ENCODE results near the gene RNPEP.
"Not testable (repeated sequence)": the region's sequence is repeated elsewhere in the genome, so short reads cannot be mapped to it uniquely, and the experiment has no call there.

The RNPEP gene

DNA sequence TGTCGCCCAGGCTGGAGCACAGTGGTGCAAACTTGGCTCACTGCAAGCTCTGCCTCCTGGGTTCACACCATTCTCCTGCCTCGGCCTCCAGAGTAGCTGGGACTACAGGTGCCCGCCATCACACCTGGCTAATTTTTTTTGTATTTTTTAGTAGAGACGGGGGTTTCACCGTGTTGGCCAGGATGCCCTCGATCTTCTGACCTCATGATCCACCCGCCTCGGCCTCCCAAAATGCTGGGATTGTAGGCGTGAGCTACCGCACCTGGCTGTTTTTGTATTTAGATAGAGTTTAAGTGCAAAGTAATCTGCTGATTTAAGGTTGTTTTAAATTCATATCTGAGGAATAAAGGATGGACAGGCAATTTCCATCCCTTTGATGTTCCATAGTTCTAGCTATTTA lies 20.1 kb upstream of the RNPEP start:
- not testable (repeated sequence) for DNase-seq (ENCODE audit: low spot score)

DNA sequence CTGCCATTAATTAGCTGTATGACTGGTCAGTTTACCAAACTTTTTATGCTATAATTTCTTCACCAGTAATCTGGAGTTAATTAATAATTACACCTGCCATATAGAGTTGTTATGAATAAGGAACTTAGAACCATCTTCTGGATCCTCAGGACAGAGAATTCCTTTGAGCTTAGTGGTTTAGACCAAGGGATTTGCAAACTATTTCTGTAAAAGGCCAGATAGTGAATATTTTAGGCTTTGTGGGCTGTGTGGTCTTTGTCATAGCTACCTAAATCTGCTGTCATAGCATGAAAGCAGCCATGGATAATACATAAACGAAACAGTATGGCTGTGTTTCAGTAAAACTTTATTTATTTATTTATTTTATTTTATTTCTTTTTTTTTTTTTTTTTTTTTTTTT lies 18.2 kb upstream of the RNPEP start:
- DNase-seq (ENCODE audit: low spot score) = no peak

- DNase-seq (ENCODE audit: low spot score) = no peak
These were observed 16.3 kb upstream of the RNPEP start for GRCh38 chr1:201966171-201966570.

GRCh38 chr1:201968202-201968925 lies 14.1 kb upstream of the RNPEP start:
- no peak for DNase-seq (ENCODE audit: low spot score)

DNA sequence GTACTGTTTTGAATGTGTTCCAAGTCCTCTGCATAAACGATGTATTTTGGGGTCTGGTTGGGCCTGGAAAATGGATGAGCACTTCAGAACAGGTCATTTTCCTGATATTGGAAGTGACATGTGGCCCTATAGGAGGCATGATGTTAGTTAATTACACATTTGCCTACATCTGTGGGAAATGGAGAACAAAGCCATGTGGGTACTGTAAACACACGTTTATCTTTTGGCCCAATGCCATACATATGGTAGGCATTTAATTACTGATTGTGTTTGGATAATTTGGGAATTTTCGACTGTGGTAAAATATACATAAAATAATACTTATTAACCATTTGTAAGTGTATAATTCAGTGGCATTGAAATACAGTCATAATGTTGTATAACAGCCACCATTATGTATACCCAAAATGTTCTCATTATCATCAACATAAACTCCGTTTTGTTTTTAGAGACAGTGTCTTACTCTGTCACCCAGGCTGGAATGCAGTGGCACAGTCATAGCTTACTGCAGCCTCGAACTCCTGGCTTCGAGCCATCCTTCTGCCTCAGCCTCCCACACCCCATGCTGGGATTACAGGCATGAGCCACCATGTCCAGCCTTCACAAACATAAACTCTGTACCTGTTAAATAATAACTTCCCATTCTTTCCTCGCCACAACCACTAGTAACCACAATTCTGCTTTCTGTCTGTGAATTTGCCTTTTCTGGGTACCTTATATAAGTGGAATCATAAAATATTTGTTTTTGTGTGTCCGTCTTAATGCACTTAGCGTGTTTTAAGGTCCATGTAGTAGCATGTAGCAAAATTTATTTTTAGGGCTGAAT lies 11.9 kb upstream of the RNPEP start:
- DNase-seq (ENCODE audit: low spot score) = no peak

- DNase-seq (ENCODE audit: low spot score) = no peak
These were observed 296 bp upstream of the RNPEP start for GRCh38 chr1:201982082-201982622.

DNA sequence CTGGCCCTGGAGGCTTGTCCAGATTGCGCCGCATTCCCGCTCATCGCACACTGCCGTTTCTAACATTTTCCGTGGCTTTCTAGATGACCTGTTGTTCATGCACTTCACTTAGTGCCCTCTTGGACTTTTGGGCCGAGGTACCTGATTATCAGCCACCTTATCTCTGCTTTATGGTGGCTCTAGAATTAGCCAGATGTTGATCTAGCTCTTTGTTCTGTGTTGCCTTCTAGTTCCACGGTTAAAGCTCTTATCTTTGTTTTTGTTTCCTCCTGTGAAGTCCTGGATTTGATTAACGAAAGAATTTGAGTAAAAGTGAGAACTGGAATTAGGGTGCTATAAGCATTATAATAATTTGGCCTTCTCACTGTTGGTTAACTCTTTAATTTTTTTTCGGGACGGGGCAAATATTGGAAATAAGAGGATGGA lies 945 bp downstream of the RNPEP start:
- no peak for DNase-seq (ENCODE audit: low spot score)

- no peak for DNase-seq (ENCODE audit: low spot score)
These were observed 2.0 kb downstream of the RNPEP start for GRCh38 chr1:201984446-201984845.

DNA sequence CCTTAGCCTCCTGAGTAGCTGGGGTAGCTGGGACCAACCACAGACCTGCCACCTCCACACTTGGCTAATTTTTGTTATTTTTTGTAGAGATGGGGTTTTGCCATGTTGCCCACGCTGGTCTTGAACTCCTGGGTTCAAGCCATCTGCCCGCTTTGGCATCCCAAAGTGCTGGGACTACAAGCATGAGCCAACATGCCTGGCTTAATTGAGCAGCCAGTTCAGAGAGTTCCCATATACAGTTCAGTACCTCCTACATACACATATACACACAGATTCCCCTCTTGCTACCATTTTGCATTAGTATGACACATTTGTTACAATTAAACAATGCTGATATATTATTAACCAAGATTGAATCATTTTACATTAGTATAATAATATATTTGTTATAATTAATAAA lies 2.9 kb downstream of the RNPEP start:
- DNase-seq (ENCODE audit: low spot score) = no peak

GRCh38 chr1:201988601-201989000 lies 6.2 kb downstream of the RNPEP start:
- DNase-seq (ENCODE audit: low spot score) = no peak

DNA sequence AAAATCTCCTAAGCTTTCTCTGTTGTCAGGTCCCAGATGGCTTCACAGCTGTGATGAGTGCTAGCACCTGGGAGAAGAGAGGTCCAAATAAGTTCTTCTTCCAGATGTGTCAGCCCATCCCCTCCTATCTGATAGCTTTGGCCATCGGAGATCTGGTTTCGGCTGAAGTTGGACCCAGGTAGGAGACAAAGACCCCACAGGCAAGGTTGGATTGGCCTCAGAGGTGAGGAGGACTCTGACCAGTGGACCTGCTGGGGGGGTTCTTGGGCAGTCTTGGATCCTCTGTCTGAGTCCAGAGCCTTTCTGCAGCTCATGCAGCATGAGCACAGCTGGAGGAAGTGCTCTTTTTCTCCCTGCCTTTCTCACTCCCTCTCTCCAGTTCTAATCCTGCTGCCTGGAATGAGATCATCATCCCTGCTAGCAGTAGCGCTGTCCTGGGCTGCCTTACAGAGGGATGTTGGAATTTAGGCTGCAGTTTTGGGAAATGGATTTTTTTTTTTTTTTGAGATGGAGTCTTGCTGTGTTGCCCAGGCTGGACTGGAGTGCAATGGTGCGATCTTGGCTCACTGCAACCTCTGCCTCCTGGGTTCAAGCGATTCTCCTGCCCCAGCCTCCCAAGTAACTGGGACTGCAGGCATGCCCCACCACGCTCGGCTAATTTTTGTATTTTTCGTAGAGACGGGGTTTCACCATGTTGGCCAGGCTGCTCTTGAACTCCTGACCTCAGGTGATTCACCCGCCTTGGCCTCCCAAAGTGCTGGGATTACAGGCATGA lies 7.1 kb downstream of the RNPEP start:
- no peak for DNase-seq (ENCODE audit: low spot score)

DNA sequence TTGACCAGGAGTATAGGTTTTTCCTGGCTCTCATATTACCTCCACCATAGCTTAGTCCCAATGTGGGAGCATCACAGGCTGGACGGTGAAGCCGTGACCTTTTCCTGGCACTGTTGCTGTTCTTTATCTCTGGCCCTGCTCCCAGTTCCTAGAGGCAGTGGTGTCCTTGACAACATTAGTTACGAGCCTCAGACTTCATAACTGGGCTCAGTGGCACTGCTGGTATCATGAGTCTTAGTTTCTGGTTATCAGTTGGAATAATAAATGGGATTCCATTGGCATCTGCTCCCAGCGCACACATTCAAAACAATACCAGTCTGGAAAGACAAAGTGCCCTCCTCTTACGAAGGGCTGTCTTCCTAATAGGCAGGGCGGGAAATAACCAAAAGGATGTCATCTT lies 8.0 kb downstream of the RNPEP start:
- DNase-seq (ENCODE audit: low spot score) = no peak

DNA sequence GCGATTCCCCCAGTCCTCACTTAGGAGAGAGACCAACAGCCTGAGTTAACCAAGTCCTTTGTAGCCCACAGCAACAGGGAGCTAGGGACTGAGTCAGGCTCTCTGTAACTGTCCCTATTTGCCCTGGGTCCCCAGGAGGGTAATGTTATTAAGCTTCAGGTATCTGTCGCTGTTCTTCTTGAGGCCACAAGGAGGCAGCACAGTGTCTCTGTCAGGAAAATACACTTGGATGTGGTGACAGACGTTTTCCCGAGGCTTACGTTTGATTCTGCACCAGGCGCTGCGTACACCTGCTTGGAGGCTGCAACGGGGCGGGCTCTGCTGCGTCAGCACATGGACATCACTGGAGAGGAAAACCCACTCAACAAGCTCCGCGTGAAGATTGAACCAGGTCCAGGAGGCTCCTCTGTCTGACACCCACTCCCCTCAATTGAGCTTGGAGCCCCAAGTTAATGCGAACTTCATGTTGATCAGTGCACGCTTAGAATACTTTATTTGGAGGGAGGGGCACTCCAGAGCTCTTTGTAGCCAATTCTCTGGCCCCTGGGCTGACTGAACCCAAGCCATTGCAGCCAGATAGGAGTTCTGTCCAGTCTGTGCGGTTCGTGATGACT lies 17.3 kb downstream of the RNPEP start:
- DNase-seq (ENCODE audit: low spot score) = peak; percentile 61

GRCh38 chr1:202002507-202002906 lies 20.1 kb downstream of the RNPEP start:
- no peak for DNase-seq (ENCODE audit: low spot score)

- no peak for DNase-seq (ENCODE audit: low spot score)
These were observed 22.3 kb downstream of the RNPEP start for GRCh38 chr1:202004711-202005110.

- DNase-seq (ENCODE audit: low spot score) = no peak
These were observed 23.5 kb downstream of the RNPEP start for GRCh38 chr1:202005958-202006357.

GRCh38 chr1:202007304-202007703 lies 24.9 kb downstream of the RNPEP start:
- DNase-seq (ENCODE audit: low spot score) = no peak

GRCh38 chr1:202007805-202008489 lies 25.5 kb downstream of the RNPEP start:
- DNase-seq (ENCODE audit: low spot score) = peak; percentile 69

DNA sequence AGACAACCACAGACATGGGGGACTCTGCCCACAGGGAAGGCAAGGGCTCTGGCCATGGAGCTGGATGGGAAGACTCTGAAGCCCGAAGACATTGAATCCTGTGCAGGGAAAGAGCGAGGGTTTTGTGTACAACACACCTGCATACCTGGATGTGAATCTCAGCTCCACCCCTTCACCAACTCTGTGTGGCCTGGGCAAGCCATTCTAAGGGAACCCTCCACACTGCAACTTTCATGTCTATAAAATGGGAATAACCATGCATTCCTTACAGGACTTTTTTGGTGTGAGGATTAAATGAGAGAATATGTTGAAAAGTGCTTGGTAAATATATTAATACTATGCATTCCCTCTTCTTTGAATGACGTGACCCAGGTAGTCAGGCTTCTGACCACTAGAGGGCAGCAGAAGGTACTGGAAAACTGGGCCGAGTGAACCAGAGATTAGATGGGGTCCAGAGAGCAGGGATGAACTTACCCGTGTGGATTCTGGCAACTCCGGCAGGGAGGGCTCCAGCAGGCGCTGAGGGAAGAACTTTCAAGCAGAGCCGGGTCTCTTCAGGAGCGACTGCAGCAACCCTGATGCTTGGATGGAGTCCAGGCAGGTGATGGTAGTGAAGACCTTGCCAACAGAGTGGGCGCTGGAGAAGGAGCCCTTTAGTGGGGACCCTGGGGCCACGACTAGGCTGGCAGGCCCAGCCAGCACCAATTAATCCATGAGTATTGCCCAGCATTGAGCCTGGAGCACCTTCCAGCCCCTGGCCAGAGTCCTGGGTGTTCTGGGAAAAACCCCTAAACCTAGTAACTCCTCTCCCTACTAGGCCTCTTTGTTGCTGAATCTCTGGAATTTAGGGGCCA lies 27.1 kb downstream of the RNPEP start:
- peak; percentile 84 for DNase-seq (ENCODE audit: low spot score)
